HepG2 (cell line): ENCODE results near the gene HEPHL1.

Experiments
- ETS1 ChIP-seq: sonication (generic); formaldehyde crosslinking; IDR thresholded peaks from 2 replicates; pipeline ENCODE4 v1.4.0; 2020; ENCODE audit warnings: missing genetic modification reagents
- GRHL1 ChIP-seq: sonication (generic); formaldehyde crosslinking; conservative IDR thresholded peaks from 2 replicates; pipeline ENCODE4 v1.8.0; 2022; ENCODE audit warnings: missing genetic modification reagents
- HDAC6 ChIP-seq: fragments of 200-600 bp; sonication (generic); IDR thresholded peaks from 2 replicates; pipeline ENCODE4 v1.7.0; 2017; ENCODE audit warnings: mild to moderate bottlenecking, antibody characterized with exemption, low read length, low read depth
- LCORL ChIP-seq, 2 experiments: fragments of 450-650 bp in 1 of 2; sonication (generic) in 1 of 2; formaldehyde crosslinking in 1 of 2; IDR thresholded peaks; 2 replicates each; pipeline versions ENCODE4 v1.5.0 to v1.6.1; 2017 to 2020; ENCODE audit warnings: antibody characterized with exemption in 1 of 2, missing genetic modification reagents in 1 of 2
- MAZ ChIP-seq, 2 experiments: sonication (generic) in 1 of 2; formaldehyde crosslinking in 1 of 2; IDR thresholded peaks; 2 replicates each; pipeline versions ENCODE4 v1.5.0 to v1.6.1; 2012 to 2020; ENCODE audit warnings: low read depth in 2 of 2, mild to moderate bottlenecking in 2 of 2, borderline replicate concordance in 1 of 2, improper control_type of control experiment in 1 of 2, low read length in 1 of 2, missing genetic modification reagents in 1 of 2, moderate library complexity in 1 of 2
- RAD21 ChIP-seq: fragments of 450-650 bp; formaldehyde crosslinking; IDR thresholded peaks from 2 replicates; pipeline ENCODE4 v1.5.0; 2020; ENCODE audit warnings: mild to moderate bottlenecking

GRCh38 chr11:94060401-94060800, 39.2 kb downstream of the HEPHL1 start:
- no peak for TF ChIP-seq MAZ (IDR thresholded peaks at IDR 0.05; ENCODE audit: borderline replicate concordance, low read depth, low read length)
- no peak for TF ChIP-seq MAZ (CRISPR knock-in tag; IDR thresholded peaks at IDR 0.05; ENCODE audit: low read depth)
- no peak for TF ChIP-seq GRHL1
- TF ChIP-seq LCORL (IDR thresholded peaks at IDR 0.05) = no peak
- no peak for TF ChIP-seq LCORL (CRISPR knock-in tag; IDR thresholded peaks at IDR 0.05)
- no peak for TF ChIP-seq ETS1
- no peak for TF ChIP-seq HDAC6
- TF ChIP-seq RAD21 (CRISPR knock-in tag) = no peak
